CD4-positive, alpha-beta T cell (primary cell): ENCODE data around the gene TRAPPC6A. TPM values are rescaled to one million over a fixed set of nuclear protein-coding genes. Genes with fewer than 3 reads are reported as not detected.
"Not testable (repeated sequence)": the region's sequence is repeated elsewhere in the genome, so short reads cannot be mapped to it uniquely, and the experiment has no call there.

Source experiments
- ATAC-seq: fragments of 200-7000 bp; cut with Tn5 transposase; one replicate; pipeline ENCODE4 v1.10.0; 2022; ENCODE audit warnings: mild to moderate bottlenecking; ENCODE audit not compliant: poor library complexity
- CTCF ChIA-PET: fragments of 350-600 bp; sonication (Branson Sonifier 250); formaldehyde crosslinking; loops from one replicate; lab custom pipeline; 2021; ENCODE audit warnings: antibody characterized with exemption, inconsistent platforms; lab: Charles Lee
- POLR2A ChIA-PET: fragments of 350-600 bp; sonication (Branson Sonifier 250); formaldehyde crosslinking; loops from one replicate; lab custom pipeline; 2021; ENCODE audit warnings: antibody characterized with exemption, inconsistent platforms; lab: Charles Lee
- DNase-seq, 14 experiments: peaks; one replicate each; pipeline ENCODE4 v3.0.0-alpha.2; 2013 to 2020; ENCODE audit warnings: mixed read lengths in 2 of 14
- H3K27ac ChIP-seq, 2 donors: one replicate each; pipeline versions ENCODE4 v1.5.1 to v1.7.0; 2013; ENCODE audit warnings: low read length in 2 of 2, low read depth in 1 of 2, mild to moderate bottlenecking in 1 of 2
- H3K27me3 ChIP-seq, 2 experiments: 1 replicate in 1 of 2; 2 replicates in 1 of 2; pipeline versions ENCODE4 v1.6.1 to v1.7.0; 2013; ENCODE audit warnings: low read length in 2 of 2, control low read depth in 1 of 2, mild to moderate bottlenecking in 1 of 2, moderate library complexity in 1 of 2; ENCODE audit not compliant: insufficient read depth in 2 of 2, control insufficient read depth in 1 of 2
- H3K36me3 ChIP-seq: one replicate; pipeline ENCODE4 v1.6.1; 2013; ENCODE audit warnings: low read length, control low read depth; ENCODE audit not compliant: insufficient read depth
- H3K4me1 ChIP-seq: one replicate; pipeline ENCODE4 v1.6.1; 2013; ENCODE audit warnings: low read length, control low read depth; ENCODE audit not compliant: insufficient read depth
- H3K4me3 ChIP-seq: one replicate; pipeline ENCODE4 v1.5.1; 2013; ENCODE audit warnings: mild to moderate bottlenecking, low read length, moderate library complexity
- H3K9me3 ChIP-seq, 2 experiments: 1 replicate in 1 of 2; 2 replicates in 1 of 2; pipeline versions ENCODE4 v1.6.1 to v1.7.0; 2013; ENCODE audit warnings: low read length in 2 of 2, mild to moderate bottlenecking in 2 of 2, control low read depth in 1 of 2, moderate library complexity in 1 of 2; ENCODE audit not compliant: control insufficient read depth in 1 of 2, insufficient read depth in 1 of 2
- H3K27ac Mint-ChIP-seq: one replicate; pipeline ENCODE4 v1.8.0; 2020; ENCODE audit warnings: mixed read lengths
- H3K27me3 Mint-ChIP-seq: one replicate; pipeline ENCODE4 v1.8.0; 2021; ENCODE audit warnings: mixed read lengths
- H3K36me3 Mint-ChIP-seq: one replicate; pipeline ENCODE4 v1.8.0; 2021; ENCODE audit warnings: low read depth, mixed read lengths
- H3K4me1 Mint-ChIP-seq: one replicate; pipeline ENCODE4 v1.8.0; 2021; ENCODE audit warnings: low read depth, mixed read lengths
- H3K4me3 Mint-ChIP-seq: one replicate; pipeline ENCODE4 v1.8.0; 2020; ENCODE audit warnings: mild to moderate bottlenecking, mixed read lengths
- H3K9me3 Mint-ChIP-seq: one replicate; pipeline ENCODE4 v1.8.0; 2020; ENCODE audit warnings: mixed read lengths
- CTCF ChIP-seq: fragments of 200-600 bp; IDR thresholded peaks from one replicate; pipeline ENCODE4 v1.8.0; 2022; ENCODE audit warnings: antibody characterized with exemption, mild to moderate bottlenecking
- intact Hi-C, 2 experiments: fragments of 100-400 bp; cut with DNase I in 1 of 2; cut with micrococcal nuclease in 1 of 2; formaldehyde crosslinking; loops; one replicate each; pipeline versions ENCODE4 v1.15.1 to v1.9.0; 2023 to 2025; cut with DNase I, micrococcal nuclease
- total RNA-seq, 174 experiments: library from RNA in 2 of 174; stranded (reverse) in 2 of 174; gene quantifications; one replicate each; pipeline ENCODE4 v1.2.3 and lab custom pipeline; 2021 to 2026

Gene TRAPPC6A
- total RNA-seq, 2 experiments from 2014 or later = 32.0 to 38.8 TPM

GRCh38 chr19:45122832-45123231 lies 55.2 kb downstream of the TRAPPC6A start:
- intact Hi-C loops = no loop called here
- no peak for TF ChIP-seq CTCF
- Histone ChIP-seq H3K27me3 (no peaks in the 10 kb centered on the region), H3K4me1 (peaks cover 45% of the 10 kb centered on the region), H3K9me3 (no peaks in the 10 kb centered on the region), H3K4me3 (no peak overlapping the region), H3K27ac (no peak overlapping the region), H3K36me3 (no peaks in the 10 kb centered on the region)
- DNase-seq = no peak
- no peaks in the 10 kb centered on the region for H3K27me3 Mint-ChIP-seq
- H3K27ac Mint-ChIP-seq = peak overlapping the region; percentile 53
- peaks cover 53% of the 10 kb centered on the region for H3K4me1 Mint-ChIP-seq
- ChIA-PET POLR2A (no interaction called here), CTCF (no interaction called here)
- no peak overlapping the region for H3K4me3 Mint-ChIP-seq
- no peaks in the 10 kb centered on the region for H3K36me3 Mint-ChIP-seq
- no peaks in the 10 kb centered on the region for H3K9me3 Mint-ChIP-seq
- ATAC-seq = no peak

GRCh38 chr19:45121827-45122345 lies 56.2 kb downstream of the TRAPPC6A start:
- Mint-ChIP-seq H3K27ac (no peak overlapping the region), H3K9me3 (no peaks in the 10 kb centered on the region), H3K27me3 (no peaks in the 10 kb centered on the region), H3K4me3 (no peak overlapping the region), H3K4me1 (peaks cover 62% of the 10 kb centered on the region), H3K36me3 (no peaks in the 10 kb centered on the region)
- Histone ChIP-seq H3K4me1 (peaks cover 55% of the 10 kb centered on the region), H3K27me3 (no peaks in the 10 kb centered on the region), H3K27ac (no peak overlapping the region), H3K4me3 (no peak overlapping the region), H3K36me3 (no peaks in the 10 kb centered on the region), H3K9me3 (no peaks in the 10 kb centered on the region)
- intact Hi-C loops = no loop called here
- TF ChIP-seq CTCF = no peak
- no peak for DNase-seq
- POLR2A ChIA-PET = no interaction called here
- no peak for ATAC-seq
- CTCF ChIA-PET = no interaction called here

- Mint-ChIP-seq H3K27ac (no peak overlapping the region), H3K27me3 (no peaks in the 10 kb centered on the region), H3K4me1 (peaks cover 70% of the 10 kb centered on the region), H3K9me3 (no peaks in the 10 kb centered on the region), H3K36me3 (no peaks in the 10 kb centered on the region), H3K4me3 (no peak overlapping the region)
- Histone ChIP-seq H3K9me3 (no peaks in the 10 kb centered on the region), H3K36me3 (no peaks in the 10 kb centered on the region), H3K4me1 (peaks cover 59% of the 10 kb centered on the region), H3K27ac (no peak overlapping the region), H3K27me3 (no peaks in the 10 kb centered on the region), H3K4me3 (no peak overlapping the region)
- POLR2A ChIA-PET = interaction anchor here (0.7 to 1.7 kb wide), 2 partner anchors 16 to 448 kb away, joined by 3 to 5 read pairs; no protein-coding TSS in a partner anchor
- intact Hi-C loops = no loop called here
- no peak for ATAC-seq
- TF ChIP-seq CTCF = no peak
- DNase-seq = no peak
- CTCF ChIA-PET = no interaction called here
Observed at GRCh38 chr19:45119582-45119981, 58.5 kb downstream of the TRAPPC6A start.

- H3K27me3 Mint-ChIP-seq, intact Hi-C loops, H3K36me3 ChIP-seq, H3K36me3 Mint-ChIP-seq, H3K4me3 ChIP-seq, H3K9me3 ChIP-seq, ATAC-seq, DNase-seq, CTCF ChIA-PET, H3K27ac ChIP-seq, H3K27me3 ChIP-seq, H3K9me3 Mint-ChIP-seq: not testable (repeated sequence)
- peak overlapping the region; percentile 58 for H3K4me3 Mint-ChIP-seq
- POLR2A ChIA-PET = interaction anchor here (0.9 to 2.0 kb wide), 3 partner anchors 15 to 60 kb away, joined by 3 to 13 read pairs (median 5); partner anchors contain the start of genes BLOC1S3, PPP1R37 and TRAPPC6A
- H3K27ac Mint-ChIP-seq = peak overlapping the region; percentile 64
- peaks cover 66% of the 10 kb centered on the region for H3K4me1 ChIP-seq
- peaks cover 66% of the 10 kb centered on the region for H3K4me1 Mint-ChIP-seq
Observed at GRCh38 chr19:45118591-45119355, 59.3 kb downstream of the TRAPPC6A start.
